Liver (tissue), 5 donors: ENCODE results near the gene PCAT7. TPM values are rescaled to one million over a fixed set of nuclear protein-coding genes. Genes with fewer than 3 reads are reported as not detected.

Source experiments
- polyA plus RNA-seq, 2 donors: library from polyadenylated mRNA; stranded (reverse) in 1 of 2; unstranded in 1 of 2; fragments of 200-250 nt in 1 of 2; fragments of >200 nt in 1 of 2; fragmentation: Nextera tagmentation in 1 of 2; extraction: Ambion mirVana in 1 of 2; gene quantifications; one replicate each; pipeline versions ENCODE4 v1.2.1 to v1.2.3, GENCODE V29; 2013 to 2015
- small RNA-seq: library from RNA; depleted of rRNA; stranded (forward); fragments of <200 nt; gene quantifications from one replicate; pipeline ENCODE3, GENCODE V24; 2014
- total RNA-seq, 2 donors: library from RNA; depleted of rRNA; stranded (reverse); fragments of >200 nt; gene quantifications; one replicate each; pipeline ENCODE4 v1.2.3, GENCODE V29; 2014
- donor health status: healthy.
- donor health status: healthy.
- donor health status: healthy.

PCAT7 gene
- total and polyA plus RNA-seq, 4 donors, result 0.19 to 0.95 (median 0.69) TPM

Small RNA genes within 50 kb of the gene (small RNA-seq; reads per million reads assigned to genes)
- gene RNU6-669P, result not detected

Other genes with a start within 250 kb of the PCAT7 start
- under 1 TPM in 1 of 2 donors, not detected in 1; under 0.01 TPM for gene NUTM2F, start 226.4 kb upstream of the PCAT7 start, total RNA-seq
- under 1 TPM in 1 of 2 donors, not detected in 1; 0.01 TPM for gene NUTM2F, start 226.4 kb upstream of the PCAT7 start, polyA plus RNA-seq
- gene FBP2, start 38.7 kb downstream of the PCAT7 start, total RNA-seq, result not detected
- not detected for gene FBP2, start 38.7 kb downstream of the PCAT7 start, polyA plus RNA-seq
- gene FBP1, start 84.4 kb downstream of the PCAT7 start, total RNA-seq, result 100 to 1,000 TPM in 1 of 2 donors, 10 to 100 TPM in 1; 27.8 to 233 TPM
- gene FBP1, start 84.4 kb downstream of the PCAT7 start, polyA plus RNA-seq, result 100 to 1,000 TPM; 401 to 574 TPM
- 10 to 100 TPM; 22.2 to 77.1 TPM for gene AOPEP, start 171.6 kb downstream of the PCAT7 start, total RNA-seq
- 10 to 100 TPM; 24.1 to 45.4 TPM for gene AOPEP, start 171.6 kb downstream of the PCAT7 start, polyA plus RNA-seq